IMR-90 (cell line): ENCODE measurements around the gene ACSBG1. TPM values are rescaled to one million over a fixed set of nuclear protein-coding genes. Genes with fewer than 3 reads are reported as not detected.

Experiments
- ATAC-seq: fragments of 200-7000 bp; cut with Tn5 transposase; 2 replicates; pipeline ENCODE4 v1.9.1; 2020; ENCODE audit warnings: low read depth, mild to moderate bottlenecking, moderate library complexity
- BruUV-seq: library from RNA; stranded (reverse); fragments of 400-500 nt; replicated peaks from 2 replicates; lab custom pipeline; 2021; lab: Mats Ljungman, UMichigan
- CTCF ChIA-PET: fragments of 300-600 bp; formaldehyde crosslinking; extraction: SDS; loops from one replicate; lab custom pipeline; 2021; ENCODE audit warnings: antibody characterized with exemption; lab: Yijun Ruan, JAX
- POLR2A ChIA-PET: fragments of 300-600 bp; sonication (Branson Sonifier 250); formaldehyde crosslinking; loops from one replicate; lab custom pipeline; 2022; ENCODE audit warnings: antibody characterized with exemption; ENCODE audit not compliant: unreplicated experiment; lab: Charles Lee
- DNase-seq: peaks from one replicate; pipeline ENCODE4 v3.0.0; 2013
- H2AFZ ChIP-seq: replicated peaks from 2 replicates; pipeline ENCODE3; 2013; ENCODE audit warnings: low read length, mild to moderate bottlenecking; ENCODE audit not compliant: poor library complexity
- H2AK5ac ChIP-seq: 2 replicates; pipeline ENCODE4 v1.6.1; 2013; ENCODE audit warnings: low read depth, low read length, inconsistent platforms
- H2AK9ac ChIP-seq: replicated peaks from 2 replicates; pipeline ENCODE3; 2013; ENCODE audit warnings: mild to moderate bottlenecking, low read depth, low read length, moderate library complexity; ENCODE audit not compliant: poor library complexity
- H2BK120ac ChIP-seq: 2 replicates; pipeline ENCODE4 v1.6.1; 2013; ENCODE audit warnings: low read depth, low read length, inconsistent platforms
- H2BK15ac ChIP-seq: 3 replicates; pipeline ENCODE4 v1.6.1; 2013; ENCODE audit warnings: low read depth, low read length, inconsistent platforms
- H2BK20ac ChIP-seq: 2 replicates; pipeline ENCODE4 v1.6.1; 2013; ENCODE audit warnings: low read depth, mild to moderate bottlenecking, inconsistent platforms, low read length, moderate library complexity
- H2BK5ac ChIP-seq: 2 replicates; pipeline ENCODE4 v1.6.1; 2013; ENCODE audit warnings: mild to moderate bottlenecking, low read depth, low read length, inconsistent platforms; ENCODE audit not compliant: poor library complexity, severe bottlenecking
- H3K14ac ChIP-seq: replicated peaks from 2 replicates; pipeline ENCODE4 v1.6.1; 2013; ENCODE audit warnings: low read depth, low read length, inconsistent platforms
- H3K18ac ChIP-seq: 2 replicates; pipeline ENCODE4 v1.6.1; 2013; ENCODE audit warnings: low read depth, low read length, control low read depth
- H3K23ac ChIP-seq: 2 replicates; pipeline ENCODE4 v1.6.1; 2013; ENCODE audit warnings: low read depth, low read length, inconsistent platforms
- H3K27ac ChIP-seq: 2 replicates; pipeline ENCODE4 v1.5.1; 2013; ENCODE audit warnings: mild to moderate bottlenecking, control low read depth, low read length; ENCODE audit not compliant: insufficient read depth
- H3K27me3 ChIP-seq: 2 replicates; pipeline ENCODE4 v1.6.1; 2013; ENCODE audit warnings: low read length; ENCODE audit not compliant: control insufficient read depth, insufficient read depth
- H3K36me3 ChIP-seq: 2 replicates; pipeline ENCODE4 v1.6.1; 2013; ENCODE audit warnings: low read length, mixed read lengths; ENCODE audit not compliant: control insufficient read depth, insufficient read depth
- H3K4ac ChIP-seq: 2 replicates; pipeline ENCODE4 v1.6.1; 2013; ENCODE audit warnings: low read depth, low read length, inconsistent platforms
- H3K4me1 ChIP-seq: 2 replicates; pipeline ENCODE4 v1.6.1; 2013; ENCODE audit warnings: low read length, mixed read lengths; ENCODE audit not compliant: control insufficient read depth, insufficient read depth
- H3K4me2 ChIP-seq: 2 replicates; pipeline ENCODE4 v1.6.1; 2013; ENCODE audit warnings: low read depth, mild to moderate bottlenecking, control low read depth, low read length, moderate library complexity
- H3K4me3 ChIP-seq: 2 replicates; pipeline ENCODE4 v1.5.1; 2013; ENCODE audit warnings: low read depth, mild to moderate bottlenecking, control low read depth, low read length, moderate library complexity; ENCODE audit not compliant: insufficient read depth
- H3K56ac ChIP-seq: 2 replicates; pipeline ENCODE4 v1.6.1; 2013; ENCODE audit warnings: low read length, inconsistent platforms; ENCODE audit not compliant: insufficient read depth; ENCODE audit errors: extremely low read depth
- H3K79me1 ChIP-seq, 2 experiments: 2 replicates each; pipeline ENCODE4 v1.6.1; 2013; ENCODE audit warnings: low read length in 2 of 2, inconsistent platforms in 1 of 2, low read depth in 1 of 2
- H3K9ac ChIP-seq: 2 replicates; pipeline ENCODE4 v1.6.1; 2013; ENCODE audit warnings: low read depth, low read length, control low read depth
- H3K9me1 ChIP-seq: 2 replicates; pipeline ENCODE4 v1.6.1; 2013; ENCODE audit warnings: low read length, inconsistent platforms; ENCODE audit not compliant: insufficient read depth
- H3K9me3 ChIP-seq: 2 replicates; pipeline ENCODE4 v1.6.1; 2013; ENCODE audit warnings: low read length; ENCODE audit not compliant: control insufficient read depth, insufficient read depth
- H4K20me1 ChIP-seq: 2 replicates; pipeline ENCODE4 v1.6.1; 2013; ENCODE audit warnings: low read length, inconsistent platforms; ENCODE audit not compliant: insufficient read depth
- H4K5ac ChIP-seq: 2 replicates; pipeline ENCODE4 v1.6.1; 2013; ENCODE audit warnings: mild to moderate bottlenecking, low read depth, low read length, control low read depth
- H4K8ac ChIP-seq, 2 experiments: 2 replicates each; pipeline ENCODE4 v1.6.1; 2013; ENCODE audit warnings: low read depth in 2 of 2, low read length in 2 of 2, control low read depth in 1 of 2, inconsistent platforms in 1 of 2
- H4K91ac ChIP-seq: 2 replicates; pipeline ENCODE4 v1.6.1; 2013; ENCODE audit warnings: low read depth, low read length, inconsistent platforms; ENCODE audit not compliant: insufficient read depth
- BHLHE40 ChIP-seq: fragments of 150-350 bp; IDR thresholded peaks from 2 replicates; pipeline ENCODE4 v1.6.1; 2016; ENCODE audit warnings: mild to moderate bottlenecking, low read depth, low read length
- CTCF ChIP-seq: conservative IDR thresholded peaks from 2 replicates; pipeline ENCODE4 v1.5.1; 2012; ENCODE audit warnings: mild to moderate bottlenecking, low read depth, low read length, improper control_type of control experiment
- ELK1 ChIP-seq: fragments of 150-350 bp; IDR thresholded peaks from 2 replicates; pipeline ENCODE4 v1.6.1; 2016; ENCODE audit warnings: low read depth, mild to moderate bottlenecking, low read length, moderate library complexity, borderline replicate concordance
- MXI1 ChIP-seq: IDR thresholded peaks from 2 replicates; pipeline ENCODE4 v1.6.1; 2012; ENCODE audit warnings: low read depth, mild to moderate bottlenecking, low read length, moderate library complexity, borderline replicate concordance
- NFE2L2 ChIP-seq: fragments of 150-350 bp; IDR thresholded peaks from 2 replicates; pipeline ENCODE4 v1.6.1; 2016; ENCODE audit warnings: low read depth, mild to moderate bottlenecking, low read length
- POLR2A ChIP-seq: IDR thresholded peaks from 2 replicates; pipeline ENCODE4 v1.6.1; 2012; ENCODE audit warnings: mild to moderate bottlenecking, low read depth, low read length
- SMC3 ChIP-seq: fragments of 150-350 bp; IDR thresholded peaks from 2 replicates; pipeline ENCODE4 v1.6.1; 2016; ENCODE audit warnings: low read depth, mild to moderate bottlenecking, antibody characterized with exemption, low read length, moderate library complexity
- USF2 ChIP-seq: fragments of 150-350 bp; IDR thresholded peaks from 2 replicates; pipeline ENCODE4 v1.6.1; 2017; ENCODE audit warnings: mild to moderate bottlenecking, antibody characterized with exemption, low read length, low read depth
- WGBS, 2 experiments: methylation state at CpG; one replicate each; pipeline versions ENCODE4 v1.1.5 to v1.1.7; 2013; ENCODE audit warnings: missing lambda C conversion rate in 2 of 2; ENCODE audit not compliant: insufficient read length in 1 of 2; ENCODE audit errors: extremely low coverage in 2 of 2; 5-methylcytosine and 5-hydroxymethylcytosine counted together
- dilution Hi-C: fragments of 300-500 bp; cut with HindIII; formaldehyde crosslinking; loops from one replicate; pipeline ENCODE4 v1.14.3; 2018; ENCODE audit warnings: low sequenced_read_pairs; ENCODE audit not compliant: unreplicated experiment
- in situ Hi-C: fragments of 300-500 bp; cut with MboI; formaldehyde crosslinking; loops from 3 replicates; pipeline ENCODE4 v1.14.3; 2019; ENCODE audit warnings: low sequenced_read_pairs, inconsistent platforms, mixed read lengths
- intact Hi-C: fragments of 100-400 bp; cut with micrococcal nuclease; formaldehyde crosslinking; loops from 2 replicates; pipeline ENCODE4 v1.10.0; 2022
- polyA plus RNA-seq, 3 experiments: library from polyadenylated mRNA; depleted of rRNA; stranded (reverse); fragments of >200 nt; gene quantifications; 2 replicates each; pipeline ENCODE4 v1.2.3, GENCODE V29; 2012; ENCODE audit warnings: low replicate concordance in 1 of 3
- total RNA-seq: library from RNA; depleted of rRNA; stranded (reverse); fragments of >200 nt; gene quantifications from 2 replicates; pipeline ENCODE4 v1.2.3, GENCODE V29; 2012

Gene ACSBG1
- total and polyA plus RNA-seq, 2 of the 4 experiments (the other 2 are of a cell fraction): 0.02 TPM; not detected in 1

- Histone ChIP-seq H3K9ac (no peak overlapping the region), H3K27me3 (peaks cover 5% of the 10 kb centered on the region; the same call in 1 of the 2 replicates), H2AK5ac (no peak overlapping the region), H4K5ac (no peak overlapping the region), H4K8ac (no peak overlapping the region), H2BK20ac (no peak overlapping the region), H2AK9ac (no peak overlapping the region), H3K79me1 (no peaks in the 10 kb centered on the region), H2AFZ (no peak overlapping the region), H3K4ac (no peak overlapping the region), H2BK5ac (no peak overlapping the region), H2BK15ac (no peak overlapping the region), H3K36me3 (no peaks in the 10 kb centered on the region), H3K56ac (no peak overlapping the region), H3K14ac (no peak overlapping the region), H4K91ac (no peak overlapping the region), H3K27ac (no peak overlapping the region), H3K18ac (no peak overlapping the region), H3K4me2 (no peak overlapping the region), H3K4me3 (no peak overlapping the region), H4K20me1 (no peaks in the 10 kb centered on the region), H3K23ac (no peak overlapping the region), H3K9me3 (no peaks in the 10 kb centered on the region), H3K9me1 (peaks cover 3% of the 10 kb centered on the region; the same call in 1 of the 2 replicates), H3K4me1 (peaks cover 6% of the 10 kb centered on the region; the same call in 1 of the 2 replicates), H2BK120ac (no peak overlapping the region)
- intact Hi-C loops (no loop called here), dilution Hi-C loops (no loop called here), in situ Hi-C loops (no loop called here)
- DNase-seq: no peak
- no peak for ATAC-seq
- ChIA-PET CTCF (no interaction called here), POLR2A (no interaction called here)
- TF ChIP-seq NFE2L2: no peak
- TF ChIP-seq USF2: no peak
- no peak for TF ChIP-seq CTCF
- TF ChIP-seq MXI1: no peak
- no peak for TF ChIP-seq ELK1
- no peak for TF ChIP-seq SMC3
- TF ChIP-seq POLR2A: no peak
- no peak for TF ChIP-seq BHLHE40
- no TSS peak for BruUV-seq
- 80% methylated on average over 1 of the region's 5 CpGs; no CpG with 5 or more reads in 1 of the 2 experiments for WGBS, 2 experiments
Measured at GRCh38 chr15:78210349-78210717, 24.0 kb downstream of the ACSBG1 start.
